Amniotic epithelial cell (primary cell): Measurements from ENCODE around the gene SYNJ2.
"Not testable (repeated sequence)": the region's sequence is repeated elsewhere in the genome, so short reads cannot be mapped to it uniquely, and the experiment has no call there.

Experiments
- DNase-seq: peaks from one replicate; pipeline ENCODE4 v3.0.0-alpha.2; 2010; ENCODE audit warnings: low read depth

Gene SYNJ2, protein sequence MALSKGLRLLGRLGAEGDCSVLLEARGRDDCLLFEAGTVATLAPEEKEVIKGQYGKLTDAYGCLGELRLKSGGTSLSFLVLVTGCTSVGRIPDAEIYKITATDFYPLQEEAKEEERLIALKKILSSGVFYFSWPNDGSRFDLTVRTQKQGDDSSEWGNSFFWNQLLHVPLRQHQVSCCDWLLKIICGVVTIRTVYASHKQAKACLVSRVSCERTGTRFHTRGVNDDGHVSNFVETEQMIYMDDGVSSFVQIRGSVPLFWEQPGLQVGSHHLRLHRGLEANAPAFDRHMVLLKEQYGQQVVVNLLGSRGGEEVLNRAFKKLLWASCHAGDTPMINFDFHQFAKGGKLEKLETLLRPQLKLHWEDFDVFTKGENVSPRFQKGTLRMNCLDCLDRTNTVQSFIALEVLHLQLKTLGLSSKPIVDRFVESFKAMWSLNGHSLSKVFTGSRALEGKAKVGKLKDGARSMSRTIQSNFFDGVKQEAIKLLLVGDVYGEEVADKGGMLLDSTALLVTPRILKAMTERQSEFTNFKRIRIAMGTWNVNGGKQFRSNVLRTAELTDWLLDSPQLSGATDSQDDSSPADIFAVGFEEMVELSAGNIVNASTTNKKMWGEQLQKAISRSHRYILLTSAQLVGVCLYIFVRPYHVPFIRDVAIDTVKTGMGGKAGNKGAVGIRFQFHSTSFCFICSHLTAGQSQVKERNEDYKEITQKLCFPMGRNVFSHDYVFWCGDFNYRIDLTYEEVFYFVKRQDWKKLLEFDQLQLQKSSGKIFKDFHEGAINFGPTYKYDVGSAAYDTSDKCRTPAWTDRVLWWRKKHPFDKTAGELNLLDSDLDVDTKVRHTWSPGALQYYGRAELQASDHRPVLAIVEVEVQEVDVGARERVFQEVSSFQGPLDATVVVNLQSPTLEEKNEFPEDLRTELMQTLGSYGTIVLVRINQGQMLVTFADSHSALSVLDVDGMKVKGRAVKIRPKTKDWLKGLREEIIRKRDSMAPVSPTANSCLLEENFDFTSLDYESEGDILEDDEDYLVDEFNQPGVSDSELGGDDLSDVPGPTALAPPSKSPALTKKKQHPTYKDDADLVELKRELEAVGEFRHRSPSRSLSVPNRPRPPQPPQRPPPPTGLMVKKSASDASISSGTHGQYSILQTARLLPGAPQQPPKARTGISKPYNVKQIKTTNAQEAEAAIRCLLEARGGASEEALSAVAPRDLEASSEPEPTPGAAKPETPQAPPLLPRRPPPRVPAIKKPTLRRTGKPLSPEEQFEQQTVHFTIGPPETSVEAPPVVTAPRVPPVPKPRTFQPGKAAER (N-terminal part only)

DNA sequence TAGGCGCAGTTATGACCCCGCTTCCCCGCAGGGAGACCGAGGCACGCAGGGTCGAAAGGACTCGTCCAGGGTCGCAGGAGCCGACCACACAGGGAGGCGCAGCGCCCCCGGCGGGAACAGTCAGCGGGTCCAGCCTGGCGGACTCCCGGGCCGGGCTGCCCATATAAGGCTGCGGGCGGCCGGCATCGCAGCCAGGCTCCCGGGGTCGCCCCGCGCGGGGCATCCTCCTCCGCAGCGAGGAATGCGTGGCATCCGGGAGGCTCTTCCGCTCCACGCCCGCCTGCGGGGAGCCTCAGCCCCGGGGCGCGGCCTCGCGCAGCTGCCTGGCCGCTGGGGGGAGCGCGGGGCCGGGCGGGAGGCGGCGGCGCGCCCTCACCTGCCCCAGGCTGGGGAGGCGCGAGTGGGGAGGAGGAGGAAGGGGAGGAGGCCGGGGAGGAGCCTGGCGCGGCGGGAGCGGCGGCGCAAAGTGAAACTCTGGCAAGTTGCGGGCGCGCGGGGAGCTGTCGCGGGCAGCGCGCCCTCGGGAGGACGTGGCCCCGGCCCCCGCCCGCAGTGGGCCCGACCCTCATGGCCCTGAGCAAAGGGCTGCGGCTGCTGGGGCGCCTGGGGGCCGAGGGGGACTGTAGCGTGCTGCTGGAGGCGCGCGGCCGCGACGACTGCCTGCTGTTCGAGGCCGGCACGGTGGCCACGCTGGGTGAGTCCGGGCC is at the start of gene SYNJ2:
TSS of gene SYNJ2 (plus strand) at position 469 of the 707 bp plus-strand sequence. CDS start at position 568, 99 bp downstream.
- peak; percentile 85 for DNase-seq

DNA sequence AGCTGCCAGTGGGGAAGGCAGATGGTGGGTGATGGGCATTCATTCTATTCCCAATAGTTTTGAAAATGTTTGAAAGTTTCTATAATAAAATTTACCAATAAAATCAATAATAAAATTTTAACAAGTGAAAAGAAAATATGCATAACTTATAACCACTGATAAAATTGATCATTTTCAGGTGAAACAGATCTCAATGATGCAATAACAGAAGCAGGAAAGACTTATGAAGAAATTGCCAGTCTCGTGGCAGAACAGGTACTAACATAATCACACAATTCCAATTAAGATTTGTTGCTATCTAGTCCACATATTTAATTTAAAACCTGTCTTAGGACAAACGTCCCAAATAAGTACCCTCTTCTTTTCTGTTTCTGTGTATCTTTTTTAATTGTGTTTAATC is 45.9 kb upstream of the SYNJ2 start:
- no peak for DNase-seq

DNA sequence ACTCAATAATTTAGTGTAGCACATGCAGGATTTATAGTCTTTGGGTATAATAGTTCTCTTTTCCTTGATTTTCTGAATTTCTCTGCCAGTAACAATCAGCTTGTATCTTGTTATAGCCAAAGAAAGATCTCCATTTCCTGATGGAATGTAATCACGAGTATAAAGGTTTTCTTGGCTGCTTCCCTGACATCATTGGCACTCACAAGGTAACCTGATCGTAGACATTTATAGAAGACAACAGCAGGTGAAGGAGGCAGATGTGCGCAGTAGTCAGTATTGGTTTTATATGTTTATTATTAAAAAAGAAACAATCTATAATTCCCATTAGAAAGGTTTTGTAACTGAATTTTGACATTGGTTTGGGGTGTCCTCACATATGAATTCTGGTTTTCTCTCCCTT is 44.3 kb upstream of the SYNJ2 start:
- no peak for DNase-seq

DNA sequence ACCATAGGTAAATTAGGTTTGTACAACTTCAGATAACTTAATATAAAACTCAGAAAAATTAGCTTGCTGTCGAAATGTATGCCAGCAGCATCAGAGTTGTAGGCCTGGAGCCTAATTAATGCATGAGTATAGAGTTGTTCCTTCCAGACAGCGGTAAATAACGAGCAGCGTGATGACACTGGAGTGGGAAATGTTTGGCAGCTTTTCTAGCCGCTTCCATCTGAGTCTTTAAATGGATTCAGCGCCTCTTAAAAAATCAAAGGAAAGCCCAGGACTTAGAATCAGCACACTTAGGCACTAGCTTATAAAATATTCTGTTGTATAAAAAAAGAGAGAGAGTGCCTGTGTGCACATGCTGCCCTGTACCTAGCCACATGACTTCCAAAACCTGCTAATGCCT is 43.7 kb upstream of the SYNJ2 start:
- DNase-seq: no peak

DNA sequence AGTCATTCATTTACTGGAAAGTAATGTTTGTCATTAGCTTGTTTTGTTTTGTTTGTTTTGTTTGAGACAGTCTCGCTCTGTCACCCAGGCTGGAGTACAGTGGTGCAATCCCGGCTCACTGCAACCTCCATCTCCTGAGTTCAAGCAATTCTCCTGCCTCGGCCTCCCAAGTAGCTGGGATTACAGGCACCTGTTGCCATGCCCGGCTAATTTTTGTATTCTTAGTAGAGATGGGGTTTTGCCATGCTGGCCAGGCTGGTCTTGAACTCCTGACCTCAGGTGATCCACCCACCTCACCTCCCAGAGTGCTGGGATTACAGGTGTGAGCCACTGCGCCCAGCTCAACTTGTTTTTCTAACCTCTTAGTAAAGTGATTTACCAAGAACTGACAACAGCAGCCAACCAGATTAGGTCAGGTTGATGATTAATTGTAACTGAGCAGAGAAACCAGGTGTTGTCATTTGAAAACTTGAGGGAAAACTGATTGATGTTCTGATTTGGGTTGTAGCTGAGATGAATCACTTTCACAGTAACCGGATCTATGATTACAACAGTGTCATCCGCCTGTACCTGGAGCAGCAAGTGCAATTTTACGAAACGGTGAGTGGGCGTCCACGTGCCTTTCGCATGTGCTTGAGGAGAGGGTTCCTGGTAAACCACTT is 41.2 kb upstream of the SYNJ2 start:
- not testable (repeated sequence) for DNase-seq

DNA sequence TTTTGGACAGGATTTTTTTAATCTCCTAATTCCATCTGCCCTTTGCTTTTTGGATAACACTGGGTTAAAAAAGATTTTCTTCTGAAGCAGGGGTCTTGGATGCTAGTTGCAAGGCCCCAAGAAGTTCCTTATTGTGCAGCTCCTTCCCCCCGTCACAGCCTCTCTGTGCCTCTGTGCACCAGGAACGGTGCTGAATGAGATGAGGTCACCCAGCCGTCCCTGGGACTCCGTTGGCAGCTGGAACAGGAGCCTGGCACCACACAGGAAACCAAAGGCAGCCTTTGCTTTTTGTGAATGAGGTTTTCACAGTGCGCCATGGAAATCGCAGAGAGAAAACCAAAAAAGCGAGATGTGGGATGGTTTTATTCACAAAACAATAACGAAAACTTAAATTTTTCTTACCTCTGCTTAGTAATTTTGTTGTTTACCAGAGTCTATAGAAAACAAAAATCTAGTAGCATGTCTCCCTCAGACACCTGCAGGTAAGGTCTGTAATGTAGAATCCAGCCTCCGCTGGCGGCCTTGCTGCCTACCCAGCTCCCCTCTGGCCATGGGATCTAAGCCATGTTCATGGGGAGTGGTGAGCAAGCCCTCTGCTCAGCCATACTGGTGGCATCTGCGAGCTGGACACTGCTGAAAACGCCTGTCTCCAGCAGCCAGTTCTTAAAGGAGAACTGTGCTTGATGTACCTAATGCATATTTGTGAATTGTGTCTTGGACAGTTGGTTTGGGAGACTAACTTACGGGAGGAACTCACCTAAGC is 40.4 kb upstream of the SYNJ2 start:
- no peak for DNase-seq

DNA sequence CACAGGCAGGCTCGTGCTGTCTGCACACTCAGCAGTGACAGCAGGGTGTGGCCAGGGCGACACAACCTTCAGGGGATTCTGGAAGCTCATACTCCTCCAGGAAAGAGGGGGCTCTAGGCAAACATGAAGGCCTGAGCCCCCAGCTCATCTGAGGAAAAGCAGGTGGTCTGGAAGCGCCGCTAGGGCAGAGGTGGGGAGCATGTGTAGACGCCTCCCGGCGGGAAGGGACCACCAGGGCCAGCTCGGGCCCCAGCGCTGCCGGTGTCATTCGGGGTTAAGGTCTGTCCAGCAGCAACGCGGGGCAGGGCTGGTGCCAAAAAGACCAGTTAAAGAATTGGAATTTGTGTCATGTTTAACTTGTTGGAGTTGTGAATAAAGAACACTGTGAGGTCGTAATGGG is 39.3 kb upstream of the SYNJ2 start:
- DNase-seq: no peak

DNA sequence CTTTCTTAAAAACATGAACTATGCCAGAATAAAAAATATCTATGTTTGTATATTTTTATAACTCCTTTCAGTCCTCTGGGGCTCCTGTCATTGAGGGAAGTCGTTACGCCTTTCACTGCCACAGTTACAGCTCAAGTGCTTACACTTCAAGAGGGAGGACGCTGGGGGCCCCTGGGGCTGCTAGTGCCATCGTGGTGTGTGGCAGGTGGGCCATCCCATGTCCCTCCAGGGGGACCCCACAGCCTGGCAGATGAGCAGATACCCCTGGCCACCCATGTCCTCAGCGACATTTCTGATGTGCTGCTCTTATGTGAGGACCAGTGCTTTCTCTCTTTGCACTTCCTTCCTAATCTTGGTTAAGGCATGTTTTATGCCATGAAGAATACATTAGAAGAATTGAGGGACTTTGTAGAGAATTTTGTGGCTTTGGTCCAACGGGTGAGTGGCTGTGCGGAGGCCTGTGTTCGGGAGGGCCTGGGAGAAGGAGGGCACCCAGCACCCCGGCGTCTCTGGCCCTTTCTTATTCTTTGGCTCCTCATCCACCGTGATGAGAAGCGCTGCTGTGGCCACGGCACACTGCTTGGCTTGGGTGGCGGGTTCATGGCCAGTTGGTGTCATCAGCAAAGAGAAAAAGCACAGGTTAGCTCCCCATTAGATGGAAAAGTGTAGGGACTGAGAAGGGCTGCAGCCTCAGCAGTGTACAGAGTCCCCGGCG is 38.3 kb upstream of the SYNJ2 start:
- DNase-seq: no peak

DNA sequence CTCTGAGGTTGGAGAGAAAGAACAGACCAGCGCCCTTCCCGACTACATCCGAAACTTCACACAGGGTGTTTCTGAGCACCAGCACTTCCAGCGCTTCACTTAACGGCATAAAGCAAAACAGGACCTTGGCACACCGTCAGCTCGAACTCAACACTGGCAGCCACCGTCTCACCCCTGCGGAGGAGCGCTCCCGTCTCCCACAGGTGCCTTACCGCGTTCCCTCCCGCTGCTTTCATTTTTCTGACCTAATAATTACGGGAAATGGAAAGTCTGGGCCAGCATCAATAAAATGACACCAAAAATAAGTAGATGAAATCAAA is 37.7 kb upstream of the SYNJ2 start:
- no peak for DNase-seq

DNA sequence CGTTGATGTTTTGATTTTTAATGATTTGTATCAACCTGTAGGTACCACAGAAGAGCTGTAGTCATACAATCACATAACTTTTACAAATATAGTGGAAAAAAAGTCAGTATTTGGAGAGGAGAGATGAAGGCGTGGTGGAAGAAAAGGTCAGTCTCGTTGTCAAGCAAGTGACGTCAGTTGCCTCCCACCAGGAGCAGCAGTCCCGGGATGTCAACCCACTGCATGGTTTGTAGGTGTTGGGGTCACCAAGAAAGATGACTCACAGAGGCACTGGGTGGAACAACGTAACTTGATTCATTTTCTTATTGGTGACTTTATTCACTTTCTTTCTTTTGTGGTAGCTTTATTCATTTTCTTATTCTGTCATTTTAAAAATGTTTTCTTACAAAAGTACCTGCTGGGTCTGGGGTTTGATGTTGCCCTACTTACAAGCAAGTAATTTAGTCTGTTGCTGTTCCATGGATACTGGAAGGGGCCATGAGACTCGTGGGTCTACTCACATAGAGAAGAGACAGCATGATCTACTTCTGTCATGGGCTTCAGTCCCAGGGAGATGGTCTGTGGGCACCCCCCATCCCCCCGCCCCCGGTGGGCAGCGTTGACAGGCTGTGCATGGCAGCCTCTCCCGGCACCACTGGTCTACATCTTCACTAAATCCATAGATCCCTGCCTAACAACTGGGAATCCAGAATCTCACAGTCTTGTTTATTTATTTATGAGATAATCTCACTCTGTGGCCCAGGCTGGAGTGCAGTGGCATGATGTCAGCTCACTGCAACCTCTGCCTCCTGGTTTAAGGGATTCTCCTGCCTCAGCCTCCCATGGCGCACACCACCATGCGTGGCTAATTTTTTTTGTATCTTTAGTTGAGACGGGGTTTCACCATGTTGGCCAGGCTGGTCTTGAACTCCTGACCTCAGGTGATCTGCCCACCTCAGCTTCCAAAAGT is 36.4 kb upstream of the SYNJ2 start:
- no peak for DNase-seq

DNA sequence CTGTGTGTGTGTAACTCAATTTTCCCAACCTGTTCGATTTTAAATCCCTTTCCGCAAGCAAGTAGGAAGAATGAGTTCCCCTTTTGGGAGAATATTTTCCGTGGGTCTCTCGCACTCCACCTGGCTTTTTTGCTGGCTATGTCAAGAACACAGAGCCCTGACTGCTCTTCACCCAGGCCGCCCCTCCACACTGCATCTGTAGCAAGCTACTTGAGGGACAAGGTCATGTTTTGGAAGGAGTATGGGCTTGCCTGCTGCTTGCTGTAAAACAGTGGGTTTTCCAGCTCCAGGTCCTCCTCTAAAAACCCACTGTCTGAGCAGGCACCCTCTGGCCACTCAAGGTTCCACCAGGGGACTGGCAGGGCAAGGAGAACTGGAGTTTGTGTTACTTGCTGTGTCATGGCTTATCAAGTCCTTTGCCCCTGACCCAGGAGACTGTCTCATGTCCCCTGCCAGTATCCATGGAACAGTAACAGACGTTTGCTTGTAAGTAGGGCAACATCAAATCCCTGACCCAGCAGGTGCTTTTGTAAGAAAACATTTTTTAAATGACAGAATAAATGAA is 35.5 kb upstream of the SYNJ2 start:
- DNase-seq: no peak

DNA sequence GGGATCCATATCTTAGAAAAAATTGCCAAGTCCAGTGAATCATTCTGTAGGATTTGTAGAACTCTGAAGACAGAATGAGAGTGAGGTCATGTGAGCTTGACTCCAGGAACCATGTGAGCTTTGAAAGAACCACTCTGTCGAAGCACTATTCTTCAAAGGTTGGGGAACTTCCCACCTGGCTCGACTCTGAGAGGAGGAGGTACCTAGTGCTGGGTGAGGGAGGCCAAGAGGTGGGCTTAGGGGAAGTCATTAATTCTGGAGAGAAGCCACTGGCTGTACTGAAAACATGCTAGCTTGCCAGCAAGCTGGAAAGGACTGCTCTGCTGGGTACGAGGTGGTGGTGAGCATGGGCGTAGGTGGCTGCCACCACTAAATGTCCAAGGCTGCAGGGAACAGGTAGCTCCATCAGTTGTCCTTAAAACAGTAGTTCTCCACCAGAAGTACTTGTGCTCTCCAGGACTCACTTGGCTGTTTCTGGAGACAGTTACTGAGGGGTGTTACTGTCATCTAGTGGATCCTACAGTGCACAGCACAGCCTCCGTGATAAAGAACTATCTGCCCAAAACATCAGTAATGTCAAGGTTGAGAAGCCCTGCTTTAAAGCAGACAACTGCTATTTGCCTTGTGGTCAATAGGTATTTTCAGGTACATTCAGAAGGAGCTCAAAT is 34.7 kb upstream of the SYNJ2 start:
- DNase-seq: peak; percentile 24

DNA sequence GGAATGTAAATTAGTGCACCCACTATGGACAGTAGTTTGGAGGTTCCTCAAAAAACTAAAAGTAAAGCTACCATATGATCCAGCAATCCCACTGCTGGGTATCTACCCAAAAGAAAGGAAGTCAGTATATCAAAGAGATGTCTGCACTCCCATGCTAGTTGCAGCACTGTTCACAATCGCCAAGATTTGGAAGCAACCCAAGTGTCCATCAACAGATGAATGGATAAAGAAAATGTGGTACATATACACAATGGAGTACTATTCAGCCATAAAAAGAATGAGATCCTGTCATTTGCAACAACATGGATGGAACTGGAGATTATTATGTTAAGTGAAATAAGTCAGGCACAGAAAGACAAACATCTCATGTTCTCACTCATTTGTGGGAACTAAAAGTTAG is 30.8 kb upstream of the SYNJ2 start:
- DNase-seq: not testable (repeated sequence)

DNA sequence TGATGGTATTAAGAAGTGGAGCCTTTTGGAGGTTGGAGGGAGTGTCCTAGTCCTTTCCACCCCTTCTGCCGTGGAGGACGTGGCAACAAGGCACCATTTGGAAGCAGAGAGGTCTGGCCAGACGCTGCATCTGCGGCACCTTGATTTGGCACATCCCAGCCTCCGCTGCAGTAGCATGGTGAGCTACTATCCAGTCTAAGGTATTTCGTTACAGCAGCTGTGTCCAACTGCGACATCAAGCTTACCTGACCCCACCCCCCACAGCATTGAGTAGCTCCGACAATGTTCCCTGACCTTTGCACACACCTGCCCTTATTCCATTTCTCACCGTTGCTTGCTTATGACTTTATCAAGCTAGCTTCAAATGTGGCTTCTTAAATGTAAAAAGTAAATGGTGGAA is 29.8 kb upstream of the SYNJ2 start:
- no peak for DNase-seq

DNA sequence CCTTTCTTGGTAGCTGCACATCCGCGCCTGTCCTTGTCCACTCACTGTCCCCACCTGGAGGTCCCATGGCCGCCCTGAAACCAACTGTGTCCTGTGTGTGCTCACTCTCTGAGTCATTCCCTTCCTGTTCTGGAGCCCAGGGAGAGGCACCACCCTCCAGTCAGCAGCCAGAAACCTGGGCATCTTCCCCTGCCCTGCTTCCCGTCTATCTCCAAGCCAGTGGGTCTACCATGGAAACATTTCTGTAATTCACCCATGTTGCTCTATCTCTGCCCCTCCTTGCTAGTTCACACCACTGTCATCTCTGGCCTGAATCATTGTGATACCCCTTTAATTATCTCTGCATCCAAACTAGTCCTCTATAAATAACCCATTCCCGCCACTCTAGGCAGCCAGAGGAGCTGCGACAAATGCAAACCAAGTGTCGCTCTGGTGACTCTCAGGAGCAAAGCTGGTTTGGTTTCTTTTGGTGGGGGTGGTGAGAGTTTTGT is 28.8 kb upstream of the SYNJ2 start:
- DNase-seq: no peak

DNA sequence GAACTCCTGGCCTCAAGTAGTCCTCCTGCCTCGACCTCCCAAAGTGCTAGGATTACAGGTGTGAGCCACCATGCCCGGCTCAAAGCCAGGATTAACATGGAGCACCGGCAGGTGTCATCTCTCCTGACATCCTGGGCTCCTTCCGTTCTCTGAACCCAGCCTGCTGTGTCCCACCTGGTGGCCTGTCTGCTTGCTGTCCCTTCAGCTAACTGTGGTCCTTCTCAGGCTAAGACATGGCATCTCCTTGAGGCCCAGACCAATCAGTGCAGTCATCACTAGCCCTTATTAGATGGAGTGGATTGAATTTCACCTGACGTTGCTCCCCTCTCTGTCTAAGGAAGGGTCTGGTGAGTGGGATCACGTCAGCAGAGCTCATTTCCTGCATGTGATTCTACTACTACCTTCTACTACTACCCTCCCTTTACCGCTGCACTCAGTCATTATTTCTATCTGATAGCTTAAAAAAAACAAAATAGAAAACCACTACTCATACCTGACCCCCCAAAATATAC is 28.0 kb upstream of the SYNJ2 start:
- no peak for DNase-seq
